PFSK-1 (cell line): ENCODE measurements around the gene ENDOV. TPM values are rescaled to one million over a fixed set of nuclear protein-coding genes. Genes with fewer than 3 reads are reported as not detected.
A peak's percentile ranks its signal among the peaks of the same experiment; 100 is the strongest.

Experiments used
- FOXP2 ChIP-seq: optimal IDR thresholded peaks from 2 replicates; pipeline ENCODE3; 2011; ENCODE audit warnings: borderline replicate concordance, control low read depth, inconsistent platforms; ENCODE audit not compliant: insufficient read depth; ENCODE audit errors: extremely low read length, extremely low read depth
- POLR2AphosphoS5 ChIP-seq: IDR thresholded peaks from 2 replicates; pipeline ENCODE4 v1.6.1; 2012; ENCODE audit warnings: low read depth, mild to moderate bottlenecking, control low read depth, low read length, moderate library complexity
- REST ChIP-seq, 2 experiments: IDR thresholded peaks; 2 replicates each; pipeline versions ENCODE4 v1.6.1 to v1.8.0; 2011 to 2012; ENCODE audit warnings: low read depth in 2 of 2, low read length in 2 of 2, control low read depth in 1 of 2, inconsistent platforms in 1 of 2, mild to moderate bottlenecking in 1 of 2, moderate library complexity in 1 of 2; ENCODE audit not compliant: insufficient read depth in 1 of 2
- SIN3A ChIP-seq: IDR thresholded peaks from 2 replicates; pipeline ENCODE4 v1.6.1; 2012; ENCODE audit warnings: mild to moderate bottlenecking, low read length, moderate library complexity, borderline replicate concordance; ENCODE audit not compliant: insufficient read depth
- TAF1 ChIP-seq: IDR thresholded peaks from 2 replicates; pipeline ENCODE4 v1.6.1; 2012; ENCODE audit warnings: low read length, control low read depth, borderline replicate concordance; ENCODE audit not compliant: insufficient read depth
- polyA plus RNA-seq: library from polyadenylated mRNA; unstranded; fragments of >200 nt; gene quantifications from one replicate; pipeline ENCODE4 v1.2.1, GENCODE V29; 2012; ENCODE audit warnings: low read depth, missing spikeins; ENCODE audit not compliant: insufficient read length

The ENDOV gene
- polyA plus RNA-seq = 53.8 TPM

- TF ChIP-seq POLR2AphosphoS5 (peak; percentile 72), FOXP2 (peak; percentile 8), TAF1 (peak; percentile 80; the same call in 1 of the 2 replicates), SIN3A (0 out of 2 replicates have a peak, but pooled peaks have one; percentile 1), REST (IDR thresholded peaks at IDR 0.05; ENCODE audit: insufficient read depth in 1 of 2, low read depth in 2 of 2, low read length in 2 of 2) (0 out of 4 replicates have a peak, but pooled peaks of 1 of the 2 experiments have one; percentile 25)
Observed at GRCh38 chr17:80414803-80415625, at the start of gene ENDOV. Gene ENDOV, plus strand, starts transcription at chr17:80415167. Its CDS starts 28 bp downstream, at chr17:80415195.

- TF ChIP-seq FOXP2 (no peak), REST (IDR thresholded peaks at IDR 0.05; ENCODE audit: insufficient read depth in 1 of 2, low read depth in 2 of 2, low read length in 2 of 2) (no peak), SIN3A (no peak), TAF1 (no peak), POLR2AphosphoS5 (no peak)
Observed at GRCh38 chr17:80365983-80366382, 49.0 kb upstream of the ENDOV start.

- TF ChIP-seq TAF1 = no peak
- TF ChIP-seq POLR2AphosphoS5 = peak; percentile 31; the same call in 1 of the 2 replicates
Observed at GRCh38 chr17:80367503-80367902, 47.5 kb upstream of the ENDOV start.

GRCh38 chr17:80371196-80371595 is 43.8 kb upstream of the ENDOV start:
- TF ChIP-seq SIN3A = no peak
- TF ChIP-seq REST (IDR thresholded peaks at IDR 0.05; ENCODE audit: insufficient read depth in 1 of 2, low read depth in 2 of 2, low read length in 2 of 2) = no peak
- no peak for TF ChIP-seq TAF1

GRCh38 chr17:80372456-80372855 is 42.5 kb upstream of the ENDOV start:
- TF ChIP-seq FOXP2 = no peak
- no peak for TF ChIP-seq POLR2AphosphoS5
- TF ChIP-seq TAF1 = no peak
- no peak for TF ChIP-seq SIN3A
- TF ChIP-seq REST (IDR thresholded peaks at IDR 0.05; ENCODE audit: insufficient read depth in 1 of 2, low read depth in 2 of 2, low read length in 2 of 2) = no peak
